Cardiac fibroblast (primary cell): Measurements from ENCODE around the gene ATP9B.

ENCODE experiments used
- DNase-seq, 2 donors: peaks; one replicate each; pipeline versions ENCODE4 v3.0.0 to v3.0.0-alpha.2; 2010; ENCODE audit warnings: low read depth in 2 of 2
- H3K4me3 ChIP-seq, 2 donors: replicated peaks in 1 of 2; 1 replicate in 1 of 2; 2 replicates in 1 of 2; pipeline ENCODE4 v1.5.1; 2011; ENCODE audit warnings: low read depth in 2 of 2, low read length in 2 of 2, mild to moderate bottlenecking in 2 of 2, moderate library complexity in 1 of 2
- CTCF ChIP-seq: IDR thresholded peaks from one replicate; pipeline ENCODE4 v1.5.1; 2011; ENCODE audit warnings: low read depth, mild to moderate bottlenecking, low read length, inconsistent platforms

ATP9B gene

GRCh38 chr18:79046522-79046921 lies 22.7 kb upstream of the ATP9B start:
- TF ChIP-seq CTCF: no peak
- no peak overlapping the region for H3K4me3 ChIP-seq
- no peak for DNase-seq

DNA sequence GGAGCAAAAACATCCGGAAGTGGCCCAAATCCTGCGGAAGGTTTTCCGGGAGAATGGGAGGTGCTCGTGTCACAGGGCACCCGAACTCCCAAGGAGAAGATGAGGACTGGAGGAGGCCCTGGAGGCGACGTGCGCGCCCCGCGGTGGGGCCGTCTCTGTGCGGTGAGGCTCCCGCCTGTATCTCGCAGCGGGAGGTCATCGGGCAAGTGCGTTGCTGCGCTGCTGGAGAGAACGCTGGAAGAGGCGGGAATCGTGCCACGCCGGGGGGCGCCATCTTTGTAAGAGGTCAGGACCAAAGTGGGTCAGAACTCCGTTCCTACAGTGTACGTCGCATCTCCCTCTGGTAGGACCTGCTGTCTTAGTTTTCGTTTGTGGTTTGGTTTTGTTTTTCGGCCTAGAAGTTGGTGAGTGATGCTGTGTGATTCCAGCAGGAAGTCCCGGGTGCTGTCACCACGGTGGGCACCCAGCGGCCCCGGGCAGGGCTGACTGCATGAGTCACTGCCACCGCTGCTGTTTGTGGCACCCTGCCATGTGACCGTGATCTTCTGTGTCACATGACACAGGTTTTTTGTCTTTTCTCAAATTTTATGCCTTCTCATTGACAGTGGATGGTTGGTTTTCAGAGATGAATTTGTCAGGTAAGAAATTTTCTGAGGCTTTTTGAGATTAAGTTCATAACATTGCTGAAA lies 21.5 kb upstream of the ATP9B start:
- TF ChIP-seq CTCF: no peak

GRCh38 chr18:79048245-79048632 lies 21.0 kb upstream of the ATP9B start:
- DNase-seq: no peak
- TF ChIP-seq CTCF: no peak
- H3K4me3 ChIP-seq: no peak overlapping the region

More for the DNA sequence above, 21.5 kb upstream of the ATP9B start:
- H3K4me3 ChIP-seq: no peak overlapping the region
- no peak for DNase-seq

DNA sequence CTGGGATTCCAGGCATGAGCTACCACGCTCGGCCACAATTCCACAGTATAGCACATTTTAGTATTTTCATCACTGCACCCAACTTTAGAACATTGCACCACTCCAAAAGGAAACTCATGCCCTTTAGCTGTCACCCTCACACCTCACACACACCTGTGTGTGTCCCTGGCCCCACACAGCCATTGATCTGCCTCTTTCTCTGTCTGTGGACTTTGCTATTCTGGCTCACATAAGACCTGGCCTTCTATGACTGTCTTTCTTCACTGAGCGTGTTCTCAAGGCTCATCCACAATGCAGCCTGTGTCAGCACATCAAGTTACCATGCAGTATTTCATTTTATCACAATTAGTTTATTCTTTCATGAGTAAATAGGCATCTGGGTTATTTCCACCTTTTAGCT lies 19.7 kb upstream of the ATP9B start:
- no peak for TF ChIP-seq CTCF
- H3K4me3 ChIP-seq: no peak overlapping the region
- no peak for DNase-seq

DNA sequence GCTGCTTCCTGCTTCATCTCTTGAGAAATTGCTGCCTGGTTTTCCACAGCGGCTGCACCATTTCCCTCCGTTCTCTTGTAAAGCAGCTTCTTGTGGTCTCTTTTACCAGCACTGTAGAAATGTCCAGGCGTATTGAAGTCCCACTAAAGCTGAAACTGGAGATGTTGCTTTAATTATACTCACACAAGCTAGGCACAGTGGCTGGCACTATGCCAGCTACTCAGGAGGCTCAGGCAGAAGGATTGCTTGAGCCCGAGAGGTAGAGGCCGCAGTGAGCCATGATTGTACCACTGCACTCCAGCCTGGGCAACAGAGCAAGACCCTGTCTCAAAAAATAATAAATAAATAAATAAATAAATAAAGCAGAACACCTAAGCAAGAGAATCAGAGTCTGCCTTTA lies 19.2 kb upstream of the ATP9B start:
- no peak for DNase-seq
- no peak for TF ChIP-seq CTCF
- H3K4me3 ChIP-seq: no peak overlapping the region

DNA sequence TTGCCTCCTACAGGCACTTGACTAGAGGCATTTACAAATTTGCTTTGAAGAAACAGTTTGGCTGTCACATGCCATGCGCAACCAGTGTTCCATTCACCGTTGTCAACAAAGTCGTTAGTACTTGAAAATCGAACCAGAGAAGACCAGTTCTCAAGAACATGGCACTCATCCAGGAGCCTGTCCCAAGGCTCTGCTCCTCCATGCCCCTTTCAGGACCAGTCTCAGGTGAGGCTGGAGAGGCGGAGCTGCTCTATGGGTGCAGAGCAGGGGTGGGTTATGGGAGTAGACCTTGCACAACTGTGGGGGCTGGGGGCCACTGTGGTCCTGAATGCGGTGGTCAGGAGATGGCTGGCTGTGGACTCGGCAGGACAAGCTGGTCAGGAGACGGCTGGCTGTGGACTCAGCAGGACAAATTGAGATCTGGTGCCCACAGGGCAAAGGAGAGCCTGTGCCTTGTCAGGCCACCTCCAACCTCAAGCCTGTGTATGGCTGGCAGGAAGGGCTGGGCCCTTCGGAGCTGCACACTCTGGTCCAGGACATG lies 12.3 kb upstream of the ATP9B start:
- H3K4me3 ChIP-seq: no peak overlapping the region
- DNase-seq: no peak
- no peak for TF ChIP-seq CTCF

DNA sequence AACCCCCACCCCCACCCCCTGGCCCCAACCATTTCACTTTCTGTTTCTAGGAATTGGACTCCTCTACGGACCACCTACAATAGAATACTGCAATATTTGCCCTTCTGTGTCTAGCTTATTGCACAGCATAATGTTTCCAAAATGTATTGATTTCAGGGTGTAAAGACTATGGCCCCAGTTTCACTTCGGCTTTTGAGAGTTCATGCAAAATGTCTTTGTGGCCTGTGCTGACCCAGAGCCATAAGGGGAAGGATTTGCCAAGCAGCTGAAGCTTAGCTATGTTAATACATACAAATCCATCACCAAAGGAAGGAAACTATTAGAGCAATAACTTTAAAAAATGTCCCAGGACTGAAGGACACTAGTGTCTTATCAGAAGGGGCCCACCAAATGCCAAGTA lies 11.2 kb upstream of the ATP9B start:
- DNase-seq: no peak
- no peak overlapping the region for H3K4me3 ChIP-seq
- TF ChIP-seq CTCF: no peak
